DOHH2 (cell line): ENCODE data around the gene DLL1.

Experiments used
- H3F3A ChIP-seq: fragments of 200-600 bp; sonication (generic), shearing (Covaris generic); 2 replicates; pipeline ENCODE4 v1.6.0; 2016; ENCODE audit warnings: antibody characterized with exemption, mild to moderate bottlenecking; ENCODE audit not compliant: control insufficient read depth, insufficient read depth
- H3K27ac ChIP-seq: fragments of 200-600 bp; sonication (generic); 2 replicates; pipeline ENCODE4 v1.5.1; 2014; ENCODE audit warnings: low read depth, mild to moderate bottlenecking, low read length, moderate library complexity
- H3K27me3 ChIP-seq: fragments of 200-600 bp; sonication (generic); 2 replicates; pipeline ENCODE4 v1.6.1; 2014; ENCODE audit warnings: mild to moderate bottlenecking, low read length, mixed read lengths; ENCODE audit not compliant: control insufficient read depth
- H3K36me3 ChIP-seq: fragments of 200-600 bp; sonication (generic); 2 replicates; pipeline ENCODE4 v1.6.1; 2014; ENCODE audit warnings: mild to moderate bottlenecking, low read length, moderate library complexity, mixed read lengths; ENCODE audit not compliant: control insufficient read depth
- H3K4me1 ChIP-seq: fragments of 200-600 bp; sonication (generic); 2 replicates; pipeline ENCODE4 v1.6.1; 2014; ENCODE audit warnings: mild to moderate bottlenecking, low read length, mixed read lengths; ENCODE audit not compliant: control insufficient read depth
- H3K4me2 ChIP-seq: fragments of 200-600 bp; sonication (generic); 2 replicates; pipeline ENCODE4 v1.6.0; 2014; ENCODE audit warnings: mild to moderate bottlenecking, low read length, moderate library complexity
- H3K4me3 ChIP-seq: fragments of 200-600 bp; sonication (generic); 2 replicates; pipeline ENCODE4 v1.5.1; 2014; ENCODE audit warnings: mild to moderate bottlenecking, low read length, mixed read lengths
- H3K79me2 ChIP-seq: fragments of 200-600 bp; sonication (generic); 2 replicates; pipeline ENCODE4 v1.6.1; 2014; ENCODE audit warnings: mild to moderate bottlenecking, low read length, mixed read lengths; ENCODE audit not compliant: control insufficient read depth
- H3K9me2 ChIP-seq: fragments of 200-600 bp; sonication (generic); replicated peaks from 2 replicates; pipeline ENCODE4 v1.6.1; 2014; ENCODE audit warnings: mild to moderate bottlenecking, low read length, mixed read lengths; ENCODE audit not compliant: control insufficient read depth
- H3K9me3 ChIP-seq: fragments of 200-600 bp; sonication (generic); 2 replicates; pipeline ENCODE4 v1.6.1; 2014; ENCODE audit warnings: antibody characterized with exemption, low read length, mixed read lengths; ENCODE audit not compliant: control insufficient read depth, insufficient read depth
- H4K20me1 ChIP-seq: fragments of 200-600 bp; sonication (generic); 2 replicates; pipeline ENCODE4 v1.6.0; 2014; ENCODE audit warnings: low read depth, mild to moderate bottlenecking, antibody characterized with exemption, low read length, moderate library complexity; ENCODE audit not compliant: control insufficient read depth, insufficient read depth
- CTCF ChIP-seq: fragments of 200-600 bp; sonication (generic); IDR thresholded peaks from one replicate; pipeline ENCODE4 v1.5.1; 2014; ENCODE audit warnings: antibody characterized with exemption, mild to moderate bottlenecking, low read depth, low read length; ENCODE audit not compliant: poor library complexity, severe bottlenecking
- EZH2phosphoT487 ChIP-seq: fragments of 200-600 bp; sonication (generic); IDR thresholded peaks from 2 replicates; pipeline ENCODE4 v1.6.1; 2017; ENCODE audit warnings: borderline replicate concordance, mild to moderate bottlenecking, antibody characterized with exemption, low read length, moderate library complexity, mixed read lengths

DLL1 gene

GRCh38 chr6:170277893-170278742 lies 12.8 kb downstream of the DLL1 start:
- no peak overlapping the region for H3K4me3 ChIP-seq
- H4K20me1 ChIP-seq: no peaks in the 10 kb centered on the region
- no peaks in the 10 kb centered on the region for H3K36me3 ChIP-seq
- H3K9me3 ChIP-seq: no peaks in the 10 kb centered on the region
- no peak overlapping the region for H3K27ac ChIP-seq
- 0 out of 2 replicates have a peak, but pooled peaks cover 3% of the 10 kb centered on the region for H3K4me1 ChIP-seq
- no peaks in the 10 kb centered on the region for H3K9me2 ChIP-seq
- no peaks in the 10 kb centered on the region for H3F3A ChIP-seq
- H3K79me2 ChIP-seq: no peaks in the 10 kb centered on the region
- no peak overlapping the region for H3K4me2 ChIP-seq
- TF ChIP-seq EZH2phosphoT487 (no peak), CTCF (no peak)
- no peaks in the 10 kb centered on the region for H3K27me3 ChIP-seq

DNA sequence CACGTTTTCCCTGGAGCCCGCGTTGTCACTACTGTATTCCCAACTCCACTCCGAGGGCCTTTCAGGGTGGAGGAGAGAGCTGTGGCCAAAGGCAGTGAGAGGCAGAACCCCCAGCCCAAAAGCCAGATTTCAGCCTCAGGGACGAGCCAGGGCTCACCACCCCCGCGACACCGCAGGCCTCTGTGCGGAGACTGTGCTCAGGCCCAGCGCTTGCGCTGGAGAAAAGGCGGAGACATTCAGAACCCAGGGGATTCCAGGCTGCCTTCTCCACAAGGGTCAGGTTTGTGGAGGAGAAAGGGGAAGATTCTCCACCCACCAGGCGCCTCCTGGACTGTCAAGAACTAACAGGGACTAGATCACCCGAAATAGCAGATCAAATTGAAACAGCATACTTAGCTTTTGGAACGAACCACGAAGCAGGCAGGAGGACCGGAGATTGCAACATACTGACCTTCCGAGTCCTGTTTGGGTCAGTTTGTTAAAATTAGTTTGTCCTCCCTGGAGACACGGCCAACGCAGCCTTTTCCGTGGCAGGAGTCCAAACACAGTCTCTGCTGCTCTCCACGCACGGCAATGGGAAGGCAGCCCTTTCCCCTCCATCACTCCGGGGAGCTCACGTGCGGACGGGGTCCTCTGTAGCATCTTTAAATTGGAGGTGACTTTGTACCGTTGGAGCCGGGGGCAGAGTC lies 14.4 kb downstream of the DLL1 start:
- H3K9me3 ChIP-seq: no peaks in the 10 kb centered on the region
- H3K79me2 ChIP-seq: no peaks in the 10 kb centered on the region
- TF ChIP-seq EZH2phosphoT487 (no peak), CTCF (no peak)
- no peaks in the 10 kb centered on the region for H3K27me3 ChIP-seq
- H3K27ac ChIP-seq: no peak overlapping the region
- H3K36me3 ChIP-seq: no peaks in the 10 kb centered on the region
- 0 out of 2 replicates have a peak, but pooled peaks cover 3% of the 10 kb centered on the region for H3K4me1 ChIP-seq
- H3K9me2 ChIP-seq: no peaks in the 10 kb centered on the region
- H3K4me3 ChIP-seq: no peak overlapping the region
- H3F3A ChIP-seq: no peaks in the 10 kb centered on the region
- no peak overlapping the region for H3K4me2 ChIP-seq
- no peaks in the 10 kb centered on the region for H4K20me1 ChIP-seq

DNA sequence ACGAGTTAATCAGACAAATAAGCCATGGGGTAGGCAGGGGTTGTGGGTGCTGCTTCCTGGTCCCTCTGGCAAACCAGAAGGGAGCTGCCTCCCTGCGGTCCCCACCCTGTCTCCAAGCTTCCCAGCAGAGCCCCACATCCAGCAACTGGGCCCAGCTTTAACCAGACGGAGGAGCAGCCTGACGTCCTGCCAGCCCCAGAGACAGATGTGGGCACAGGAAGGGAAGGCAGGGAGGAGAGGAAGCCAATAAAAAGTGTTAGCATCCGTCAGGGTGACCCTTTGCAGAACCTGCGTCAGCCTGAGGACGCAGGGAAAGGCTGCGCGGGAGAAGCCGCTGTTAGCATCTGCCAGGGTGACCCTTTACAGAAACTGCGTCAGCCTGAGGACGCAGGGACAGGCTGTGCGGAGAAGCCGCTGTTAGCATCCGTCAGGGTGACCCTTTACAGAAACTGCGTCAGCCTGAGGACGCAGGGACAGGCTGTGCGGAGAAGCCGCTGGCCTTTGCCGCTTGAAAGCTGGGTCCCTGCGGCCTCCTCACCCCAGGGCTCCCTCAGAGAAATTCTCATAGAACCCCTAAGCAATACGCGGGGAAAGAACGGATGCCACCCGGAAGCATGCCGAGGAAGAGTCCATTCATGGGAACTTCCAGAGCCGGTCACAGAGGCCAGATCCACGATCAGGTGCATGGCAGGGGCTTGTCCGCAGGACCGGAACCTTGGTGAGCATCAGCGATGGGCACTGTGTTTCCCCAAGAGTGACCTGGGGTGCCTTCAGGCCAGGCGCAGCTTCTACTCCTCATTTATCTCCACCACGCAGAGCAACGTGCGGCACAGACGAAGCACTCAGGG lies 15.9 kb downstream of the DLL1 start:
- Histone ChIP-seq H3K79me2 (no peaks in the 10 kb centered on the region), H3K27me3 (no peaks in the 10 kb centered on the region)

More for the DNA sequence above, 15.9 kb downstream of the DLL1 start:
- TF ChIP-seq EZH2phosphoT487: no peak
- no peak for TF ChIP-seq CTCF
- H3K4me2 ChIP-seq: no peak overlapping the region
- H3F3A ChIP-seq: no peaks in the 10 kb centered on the region
- H3K36me3 ChIP-seq: no peaks in the 10 kb centered on the region
- no peaks in the 10 kb centered on the region for H4K20me1 ChIP-seq
- H3K9me2 ChIP-seq: no peaks in the 10 kb centered on the region
- 0 out of 2 replicates have a peak, but pooled peaks cover 3% of the 10 kb centered on the region for H3K4me1 ChIP-seq
- no peaks in the 10 kb centered on the region for H3K9me3 ChIP-seq
- no peak overlapping the region for H3K27ac ChIP-seq
- H3K4me3 ChIP-seq: no peak overlapping the region
